Smooth muscle cell (in vitro differentiated cells): ENCODE data around the gene SH2B3. TPM values are rescaled to one million over a fixed set of nuclear protein-coding genes. Genes with fewer than 3 reads are reported as not detected.

ENCODE experiments used
- DNase-seq: peaks from one replicate; lab custom pipeline; 2025; ENCODE audit not compliant: unreplicated experiment; lab: John Stamatoyannopoulos, UW
- H2AFZ ChIP-seq: fragments of 200-600 bp; sonication (generic); 2 replicates; pipeline ENCODE4 v1.6.0; 2016; ENCODE audit warnings: antibody characterized with exemption, low read depth, mild to moderate bottlenecking
- H3F3A ChIP-seq: fragments of 200-600 bp; sonication (generic); 2 replicates; pipeline ENCODE4 v1.6.0; 2017; ENCODE audit warnings: antibody characterized with exemption, low read depth
- H3K27ac ChIP-seq: fragments of 200-600 bp; sonication (generic); 2 replicates; pipeline ENCODE4 v1.5.1; 2016; ENCODE audit warnings: low read depth, mild to moderate bottlenecking
- H3K27me3 ChIP-seq: fragments of 200-600 bp; sonication (generic); 2 replicates; pipeline ENCODE4 v1.6.1; 2016; ENCODE audit warnings: low read depth, mild to moderate bottlenecking
- H3K36me3 ChIP-seq: fragments of 200-600 bp; sonication (generic); 2 replicates; pipeline ENCODE4 v1.5.1; 2016; ENCODE audit warnings: low read depth
- H3K4me1 ChIP-seq: fragments of 200-600 bp; sonication (generic); 2 replicates; pipeline ENCODE4 v1.5.1; 2016; ENCODE audit warnings: low read depth
- H3K4me2 ChIP-seq: fragments of 200-600 bp; sonication (generic); 2 replicates; pipeline ENCODE4 v1.6.0; 2016; ENCODE audit warnings: mild to moderate bottlenecking
- H3K4me3 ChIP-seq: fragments of 200-600 bp; sonication (generic); 2 replicates; pipeline ENCODE4 v1.5.1; 2016; ENCODE audit warnings: mild to moderate bottlenecking
- H3K79me2 ChIP-seq: fragments of 200-600 bp; sonication (generic); 2 replicates; pipeline ENCODE4 v1.6.0; 2016; ENCODE audit warnings: low read depth, mild to moderate bottlenecking
- H3K9ac ChIP-seq: fragments of 200-600 bp; sonication (generic); 2 replicates; pipeline ENCODE4 v1.6.0; 2016; ENCODE audit warnings: low read depth
- H3K9me3 ChIP-seq: fragments of 200-600 bp; sonication (generic); replicated peaks from 2 replicates; pipeline ENCODE4 v1.5.1; 2016; ENCODE audit warnings: low read depth
- H4K20me1 ChIP-seq: fragments of 200-600 bp; sonication (generic); 2 replicates; pipeline ENCODE4 v1.6.0; 2016; ENCODE audit warnings: low read depth
- WGBS: methylation state at CpG from one replicate; pipeline ENCODE4 v1.1.7; 2016; ENCODE audit warnings: low lambda C conversion rate; 5-methylcytosine and 5-hydroxymethylcytosine counted together
- polyA plus RNA-seq: library from polyadenylated mRNA; unstranded; fragments of >200 nt; fragmentation: Nextera tagmentation; extraction: Ambion mirVana; gene quantifications from 2 replicates; pipeline ENCODE4 v1.2.1, GENCODE V29; 2016
- total RNA-seq: library from RNA; depleted of rRNA; stranded (reverse); fragments of >200 nt; gene quantifications from 2 replicates; pipeline ENCODE4 v1.2.3, GENCODE V29; 2014
- TF ChIP-seq, protein P1 (sequence below): fragments of 200-600 bp; sonication (generic); IDR thresholded peaks from 2 replicates; pipeline ENCODE4 v1.5.1; 2017; ENCODE audit warnings: borderline replicate concordance, mild to moderate bottlenecking, antibody characterized with exemption; ENCODE audit not compliant: insufficient read depth, poor library complexity, severe bottlenecking

The SH2B3 gene
- total and polyA plus RNA-seq, 2 experiments from 2014 or later = 4.7 to 5.2 TPM

DNA sequence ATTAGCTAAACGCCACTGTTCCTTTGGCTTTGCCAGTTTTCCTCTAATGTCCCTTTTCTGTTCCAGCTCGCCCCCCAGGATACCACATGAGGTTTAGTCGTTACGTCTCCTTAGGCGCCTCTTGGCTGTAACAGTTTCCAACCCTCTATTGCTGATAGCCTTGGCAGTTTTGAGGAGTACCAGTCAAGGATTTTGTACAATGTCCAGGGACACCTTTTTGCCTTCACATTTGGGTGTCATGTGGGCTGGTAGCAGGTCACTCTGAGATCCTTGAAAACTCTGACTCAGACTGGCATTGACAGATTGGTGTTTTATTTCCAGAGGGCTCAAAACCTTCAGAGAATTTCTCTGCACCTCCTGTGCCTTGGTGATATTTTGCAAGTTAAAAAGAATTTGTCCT is 14.1 kb downstream of the SH2B3 start:
- no peak overlapping the region for H3K27ac ChIP-seq
- WGBS = 99% methylated on average over 5 of the region's 5 CpGs
- H3K36me3 ChIP-seq = no peaks in the 10 kb centered on the region
- no peaks in the 10 kb centered on the region for H3K9me3 ChIP-seq
- DNase-seq = no peak
- no peak overlapping the region for H3K9ac ChIP-seq
- H3K27me3 ChIP-seq = no peaks in the 10 kb centered on the region
- peaks cover 40% of the 10 kb centered on the region for H4K20me1 ChIP-seq
- H3F3A ChIP-seq = no peaks in the 10 kb centered on the region
- H3K4me2 ChIP-seq = no peak overlapping the region
- no peaks in the 10 kb centered on the region for H3K4me1 ChIP-seq
- H3K4me3 ChIP-seq = no peak overlapping the region
- TF ChIP-seq, protein P1, sequence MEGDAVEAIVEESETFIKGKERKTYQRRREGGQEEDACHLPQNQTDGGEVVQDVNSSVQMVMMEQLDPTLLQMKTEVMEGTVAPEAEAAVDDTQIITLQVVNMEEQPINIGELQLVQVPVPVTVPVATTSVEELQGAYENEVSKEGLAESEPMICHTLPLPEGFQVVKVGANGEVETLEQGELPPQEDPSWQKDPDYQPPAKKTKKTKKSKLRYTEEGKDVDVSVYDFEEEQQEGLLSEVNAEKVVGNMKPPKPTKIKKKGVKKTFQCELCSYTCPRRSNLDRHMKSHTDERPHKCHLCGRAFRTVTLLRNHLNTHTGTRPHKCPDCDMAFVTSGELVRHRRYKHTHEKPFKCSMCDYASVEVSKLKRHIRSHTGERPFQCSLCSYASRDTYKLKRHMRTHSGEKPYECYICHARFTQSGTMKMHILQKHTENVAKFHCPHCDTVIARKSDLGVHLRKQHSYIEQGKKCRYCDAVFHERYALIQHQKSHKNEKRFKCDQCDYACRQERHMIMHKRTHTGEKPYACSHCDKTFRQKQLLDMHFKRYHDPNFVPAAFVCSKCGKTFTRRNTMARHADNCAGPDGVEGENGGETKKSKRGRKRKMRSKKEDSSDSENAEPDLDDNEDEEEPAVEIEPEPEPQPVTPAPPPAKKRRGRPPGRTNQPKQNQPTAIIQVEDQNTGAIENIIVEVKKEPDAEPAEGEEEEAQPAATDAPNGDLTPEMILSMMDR = no peak
- no peak overlapping the region for H2AFZ ChIP-seq
- peaks cover 84% of the 10 kb centered on the region for H3K79me2 ChIP-seq

DNA sequence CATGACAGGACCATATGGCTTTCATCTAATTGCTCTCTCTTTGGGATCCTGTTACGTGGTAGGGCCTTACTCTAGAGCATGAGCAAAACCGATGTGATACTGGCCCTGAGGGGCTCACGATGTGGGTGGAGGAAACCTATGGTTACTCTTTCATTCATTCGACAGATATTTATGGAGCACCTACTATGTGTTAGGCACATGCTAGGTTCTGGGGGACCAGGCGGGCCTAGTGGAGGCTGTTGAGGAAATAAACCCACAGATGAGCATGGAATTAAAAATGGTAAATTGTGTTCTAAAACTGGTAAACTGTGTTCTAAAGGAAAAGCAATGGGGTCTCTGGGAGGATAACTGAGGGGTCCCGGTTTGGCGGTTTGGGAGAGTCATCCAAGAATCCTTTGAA is 14.8 kb downstream of the SH2B3 start:
- DNase-seq = no peak
- WGBS = 93% methylated on average over 7 of the region's 7 CpGs
- H2AFZ ChIP-seq = no peak overlapping the region
- H3K27me3 ChIP-seq = no peaks in the 10 kb centered on the region
- peaks cover 42% of the 10 kb centered on the region for H4K20me1 ChIP-seq
- no peaks in the 10 kb centered on the region for H3K36me3 ChIP-seq
- peaks cover 84% of the 10 kb centered on the region for H3K79me2 ChIP-seq
- no peak overlapping the region for H3K4me3 ChIP-seq
- H3F3A ChIP-seq = no peaks in the 10 kb centered on the region
- no peaks in the 10 kb centered on the region for H3K4me1 ChIP-seq
- H3K9ac ChIP-seq = no peak overlapping the region
- TF ChIP-seq, protein P1 = no peak
- H3K9me3 ChIP-seq = no peaks in the 10 kb centered on the region
- H3K27ac ChIP-seq = no peak overlapping the region
- H3K4me2 ChIP-seq = no peak overlapping the region

DNA sequence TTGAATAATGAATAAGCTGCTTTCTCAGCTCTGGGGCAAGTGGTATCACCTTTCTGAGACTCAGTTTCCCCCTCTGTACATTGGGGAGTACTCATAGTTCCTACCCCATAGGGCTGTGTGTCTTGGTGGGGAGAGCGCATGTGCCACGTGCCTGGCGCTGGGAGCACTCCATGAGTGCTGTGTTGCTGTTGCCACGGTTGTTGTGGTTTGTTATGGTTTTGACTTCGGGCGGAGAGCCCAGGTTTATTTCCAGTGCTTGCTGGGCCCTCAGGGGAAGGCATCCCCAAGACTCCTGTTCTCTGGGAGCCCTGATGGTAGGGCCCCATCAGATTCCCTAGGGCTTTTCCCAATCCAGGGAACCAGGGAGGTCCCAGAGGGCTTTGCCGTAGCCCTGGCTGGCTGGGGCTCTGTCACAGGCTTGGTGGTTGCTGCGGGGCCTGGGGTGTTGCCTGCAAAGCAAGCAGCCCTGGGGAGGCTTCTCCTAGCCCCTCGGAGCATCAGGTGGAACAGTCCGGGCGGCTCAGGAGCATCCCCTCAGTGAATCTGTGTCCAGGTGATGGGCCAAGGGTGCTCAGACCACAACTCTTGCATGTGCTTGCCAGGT is 18.6 kb downstream of the SH2B3 start:
- Histone ChIP-seq H3K36me3 (no peaks in the 10 kb centered on the region), H3K9me3 (no peaks in the 10 kb centered on the region), H3K9ac (no peak overlapping the region), H2AFZ (no peak overlapping the region), H3K4me1 (no peaks in the 10 kb centered on the region), H3F3A (no peaks in the 10 kb centered on the region), H3K27me3 (no peaks in the 10 kb centered on the region), H4K20me1 (peaks cover 42% of the 10 kb centered on the region), H3K79me2 (peaks cover 64% of the 10 kb centered on the region), H3K27ac (no peak overlapping the region), H3K4me3 (no peak overlapping the region), H3K4me2 (no peak overlapping the region)
- 94% methylated on average over 11 of the region's 11 CpGs for WGBS
- TF ChIP-seq, protein P1 = no peak
- no peak for DNase-seq

DNA sequence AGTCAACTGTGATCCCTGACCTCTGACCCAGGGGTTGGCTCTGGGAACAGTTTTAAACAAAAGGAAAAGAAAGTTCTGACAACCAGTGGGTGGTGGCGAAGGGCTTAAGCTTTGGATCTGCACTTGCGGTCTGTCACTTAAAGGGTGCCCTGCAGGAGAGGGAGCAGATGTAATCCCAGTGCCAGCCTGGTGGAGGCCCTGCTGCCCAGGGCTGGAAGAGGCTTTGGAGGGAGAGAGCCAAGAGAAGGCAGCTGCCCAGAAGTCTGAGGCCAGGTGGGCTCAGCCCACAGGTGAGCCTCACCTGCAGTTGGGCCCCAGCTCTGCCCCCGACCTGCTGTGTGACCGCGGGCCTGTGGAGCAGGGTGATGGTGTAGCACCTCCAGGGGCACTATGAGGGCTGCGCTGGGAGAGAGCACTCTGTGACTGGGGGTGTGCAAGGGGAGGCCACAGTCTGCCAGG is 19.1 kb downstream of the SH2B3 start:
- Histone ChIP-seq H4K20me1 (peaks cover 42% of the 10 kb centered on the region), H3K27ac (no peak overlapping the region)

More for the DNA sequence above, 19.1 kb downstream of the SH2B3 start:
- Histone ChIP-seq H3K36me3 (no peaks in the 10 kb centered on the region), H3K9me3 (no peaks in the 10 kb centered on the region), H3F3A (no peaks in the 10 kb centered on the region), H3K4me3 (no peak overlapping the region), H3K4me1 (no peaks in the 10 kb centered on the region), H3K79me2 (peaks cover 63% of the 10 kb centered on the region), H3K4me2 (no peak overlapping the region), H2AFZ (no peak overlapping the region), H3K27me3 (no peaks in the 10 kb centered on the region), H3K9ac (no peak overlapping the region)
- no peak for DNase-seq
- TF ChIP-seq, protein P1 = no peak
- WGBS = 97% methylated on average over 6 of the region's 6 CpGs
